Measurements from ENCODE around the gene TRPM2.

- no peak for TF ChIP-seq POLR2A (IDR thresholded peaks at IDR 0.05; ENCODE audit: low read length)
- no peak for TF ChIP-seq GATA1 (IDR thresholded peaks at IDR 0.05; ENCODE audit: low read depth, low read length)
Observed at GRCh38 chr21:44330698-44331097, 22.7 kb upstream of the TRPM2 start.
